MM.1S (cell line): ENCODE results near the gene FGD2.

ENCODE experiments used
- EZH2 ChIP-seq: fragments of 300-600 bp; sonication (generic); optimal IDR thresholded peaks from 2 replicates; pipeline ENCODE3; 2017; ENCODE audit warnings: low read depth, mild to moderate bottlenecking, antibody characterized with exemption, low read length, mixed read lengths
- EZH2phosphoT487 ChIP-seq: fragments of 300-600 bp; sonication (generic); IDR thresholded peaks from 2 replicates; pipeline ENCODE4 v1.6.1; 2018; ENCODE audit warnings: antibody characterized with exemption, low read length
- TF ChIP-seq, protein P1 (sequence below): fragments of 300-600 bp; sonication (generic); IDR thresholded peaks from 2 replicates; pipeline ENCODE4 v1.5.1; 2016; ENCODE audit warnings: antibody characterized with exemption, low read length, mixed read lengths

DNA sequence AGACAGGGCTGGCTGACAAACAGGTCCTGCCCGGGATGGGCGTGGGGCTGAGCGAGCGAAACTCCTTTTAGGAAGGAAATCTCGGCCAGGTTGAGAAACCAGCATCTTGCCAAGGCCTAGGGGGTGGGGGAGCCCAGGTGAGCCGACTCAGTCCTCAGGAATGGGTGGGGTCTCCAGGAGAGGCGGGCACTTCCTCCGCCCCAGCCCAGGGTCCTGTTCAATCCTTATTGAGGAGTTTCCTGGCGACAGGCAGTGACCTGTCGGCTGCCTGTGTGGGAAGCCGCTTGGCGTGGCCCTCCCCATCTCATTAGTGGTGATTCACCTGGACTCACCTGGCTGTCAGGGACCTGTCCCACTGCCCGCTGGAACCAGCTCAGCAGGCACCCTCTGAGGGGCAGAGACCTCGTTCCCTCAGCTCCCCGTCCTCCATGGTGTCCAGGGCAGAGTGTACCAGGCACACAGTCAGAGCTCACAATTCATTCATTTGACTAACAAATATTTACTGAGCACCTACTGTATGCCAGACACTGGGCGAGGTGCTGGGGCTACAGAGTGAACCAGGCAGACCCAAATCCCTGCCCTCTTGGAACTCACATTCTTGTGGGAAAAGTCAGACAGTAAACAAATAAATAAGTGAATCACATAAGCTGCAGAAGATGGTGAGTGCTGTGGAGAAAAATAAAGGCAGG is 51.1 kb downstream of the FGD2 start:
- TF ChIP-seq, protein P1, sequence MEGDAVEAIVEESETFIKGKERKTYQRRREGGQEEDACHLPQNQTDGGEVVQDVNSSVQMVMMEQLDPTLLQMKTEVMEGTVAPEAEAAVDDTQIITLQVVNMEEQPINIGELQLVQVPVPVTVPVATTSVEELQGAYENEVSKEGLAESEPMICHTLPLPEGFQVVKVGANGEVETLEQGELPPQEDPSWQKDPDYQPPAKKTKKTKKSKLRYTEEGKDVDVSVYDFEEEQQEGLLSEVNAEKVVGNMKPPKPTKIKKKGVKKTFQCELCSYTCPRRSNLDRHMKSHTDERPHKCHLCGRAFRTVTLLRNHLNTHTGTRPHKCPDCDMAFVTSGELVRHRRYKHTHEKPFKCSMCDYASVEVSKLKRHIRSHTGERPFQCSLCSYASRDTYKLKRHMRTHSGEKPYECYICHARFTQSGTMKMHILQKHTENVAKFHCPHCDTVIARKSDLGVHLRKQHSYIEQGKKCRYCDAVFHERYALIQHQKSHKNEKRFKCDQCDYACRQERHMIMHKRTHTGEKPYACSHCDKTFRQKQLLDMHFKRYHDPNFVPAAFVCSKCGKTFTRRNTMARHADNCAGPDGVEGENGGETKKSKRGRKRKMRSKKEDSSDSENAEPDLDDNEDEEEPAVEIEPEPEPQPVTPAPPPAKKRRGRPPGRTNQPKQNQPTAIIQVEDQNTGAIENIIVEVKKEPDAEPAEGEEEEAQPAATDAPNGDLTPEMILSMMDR: no peak
- TF ChIP-seq EZH2phosphoT487 (no peak), EZH2 (no peak)
